Parathyroid adenoma (tissue), 2 donors: ENCODE measurements around the gene ID1.
"Not testable (repeated sequence)": the region's sequence is repeated elsewhere in the genome, so short reads cannot be mapped to it uniquely, and the experiment has no call there.

Experiments used
- H2AFZ ChIP-seq: fragments of 300-600 bp; sonication (generic); one replicate; pipeline ENCODE4 v1.7.0; 2017; ENCODE audit warnings: antibody characterized with exemption, mild to moderate bottlenecking
- H3K27ac ChIP-seq: fragments of 300-600 bp; sonication (generic); one replicate; pipeline ENCODE4 v1.7.0; 2017
- H3K27me3 ChIP-seq: fragments of 300-600 bp; sonication (generic); one replicate; pipeline ENCODE4 v1.7.0; 2017; ENCODE audit warnings: low read length; ENCODE audit not compliant: control insufficient read depth, insufficient read depth
- H3K36me3 ChIP-seq: fragments of 300-600 bp; sonication (generic); one replicate; pipeline ENCODE4 v1.7.0; 2017; ENCODE audit warnings: low read length; ENCODE audit not compliant: control insufficient read depth, insufficient read depth
- H3K4me1 ChIP-seq: fragments of 300-600 bp; sonication (generic); one replicate; pipeline ENCODE4 v1.7.0; 2017; ENCODE audit warnings: control low read depth
- H3K4me2 ChIP-seq: fragments of 300-600 bp; sonication (generic); one replicate; pipeline ENCODE4 v1.7.0; 2017; ENCODE audit warnings: low read length
- H3K4me3 ChIP-seq: fragments of 300-600 bp; sonication (generic); one replicate; pipeline ENCODE4 v1.7.0; 2017; ENCODE audit warnings: low read depth, low read length
- H3K79me2 ChIP-seq: fragments of 300-600 bp; sonication (generic); one replicate; pipeline ENCODE4 v1.7.0; 2017; ENCODE audit warnings: control low read depth
- H3K9ac ChIP-seq: fragments of 300-600 bp; sonication (generic); one replicate; pipeline ENCODE4 v1.7.0; 2017; ENCODE audit warnings: mild to moderate bottlenecking
- H3K9me3 ChIP-seq: fragments of 300-600 bp; sonication (generic); one replicate; pipeline ENCODE4 v1.7.0; 2017; ENCODE audit warnings: low read length; ENCODE audit not compliant: control insufficient read depth
- CTCF ChIP-seq: fragments of 300-600 bp; sonication (generic); IDR thresholded peaks from one replicate; pipeline ENCODE4 v1.7.0; 2017; ENCODE audit warnings: antibody characterized with exemption, mild to moderate bottlenecking
- donor health status: primary hyperparathyroidism.

Gene ID1

GRCh38 chr20:31578448-31579138 is 26.5 kb upstream of the ID1 start:
- Histone ChIP-seq H3K27me3 (no peaks in the 10 kb centered on the region), H3K4me2 (no peak overlapping the region), H3K9me3 (no peaks in the 10 kb centered on the region), H3K9ac (no peak overlapping the region), H3K27ac (no peak overlapping the region), H2AFZ (no peak overlapping the region), H3K79me2 (no peaks in the 10 kb centered on the region), H3K4me3 (no peak overlapping the region), H3K4me1 (no peaks in the 10 kb centered on the region), H3K36me3 (no peaks in the 10 kb centered on the region)
- no peak for TF ChIP-seq CTCF

GRCh38 chr20:31579245-31579644 is 25.8 kb upstream of the ID1 start:
- no peaks in the 10 kb centered on the region for H3K79me2 ChIP-seq
- H3K4me2 ChIP-seq, result no peak overlapping the region
- H2AFZ ChIP-seq, result no peak overlapping the region
- no peak for TF ChIP-seq CTCF
- no peaks in the 10 kb centered on the region for H3K4me1 ChIP-seq
- H3K9ac ChIP-seq, result no peak overlapping the region
- H3K36me3 ChIP-seq, result no peaks in the 10 kb centered on the region
- H3K9me3 ChIP-seq, result no peaks in the 10 kb centered on the region
- no peaks in the 10 kb centered on the region for H3K27me3 ChIP-seq
- no peak overlapping the region for H3K27ac ChIP-seq
- no peak overlapping the region for H3K4me3 ChIP-seq

DNA sequence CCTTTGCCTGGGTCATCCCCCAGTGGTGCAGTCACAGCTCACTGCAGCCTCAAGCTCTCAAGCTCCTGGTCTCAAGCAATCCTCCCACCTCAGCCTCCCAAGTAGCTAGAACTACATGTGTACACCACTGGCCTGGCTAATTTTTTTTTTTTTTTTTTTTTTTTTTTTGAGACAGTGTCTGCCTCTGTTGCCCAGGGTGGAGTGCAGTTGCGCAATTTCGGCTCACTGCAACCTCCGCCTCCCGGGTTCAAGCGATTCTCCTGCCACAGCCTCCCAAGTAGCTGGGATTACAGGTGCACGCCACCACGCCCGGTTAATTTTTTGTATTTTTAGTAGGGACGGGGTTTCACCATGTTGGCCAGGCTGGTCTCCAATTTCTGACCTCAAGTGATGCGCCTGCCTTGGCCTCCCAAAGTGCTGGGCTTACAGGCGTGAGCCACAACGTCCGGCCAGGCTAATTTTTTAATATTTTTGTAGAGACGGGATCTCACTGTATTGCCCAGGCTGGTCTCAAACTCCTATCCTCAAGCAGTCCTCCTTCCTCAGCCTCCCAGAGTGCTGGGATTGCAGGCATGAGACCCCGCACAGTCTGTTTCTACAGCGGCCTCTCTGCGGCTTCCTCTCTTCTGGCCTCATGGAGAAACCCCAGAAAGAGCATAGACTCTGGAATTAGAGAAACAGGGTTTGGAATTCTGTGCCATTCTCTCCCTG is 25.0 kb upstream of the ID1 start:
- H3K27ac ChIP-seq, H3K79me2 ChIP-seq, H3K36me3 ChIP-seq, H3K27me3 ChIP-seq, H3K4me2 ChIP-seq, H3K9ac ChIP-seq, H3K4me1 ChIP-seq, H3K4me3 ChIP-seq, H2AFZ ChIP-seq, H3K9me3 ChIP-seq: not testable (repeated sequence)

- Histone ChIP-seq H3K9me3 (no peaks in the 10 kb centered on the region), H3K27me3 (no peaks in the 10 kb centered on the region), H3K9ac (no peak overlapping the region), H3K4me2 (no peak overlapping the region), H2AFZ (no peak overlapping the region), H3K36me3 (no peaks in the 10 kb centered on the region), H3K27ac (no peak overlapping the region), H3K4me1 (no peaks in the 10 kb centered on the region), H3K79me2 (no peaks in the 10 kb centered on the region), H3K4me3 (no peak overlapping the region)
- TF ChIP-seq CTCF, result no peak
Measured at GRCh38 chr20:31580706-31581105, 24.4 kb upstream of the ID1 start.

DNA sequence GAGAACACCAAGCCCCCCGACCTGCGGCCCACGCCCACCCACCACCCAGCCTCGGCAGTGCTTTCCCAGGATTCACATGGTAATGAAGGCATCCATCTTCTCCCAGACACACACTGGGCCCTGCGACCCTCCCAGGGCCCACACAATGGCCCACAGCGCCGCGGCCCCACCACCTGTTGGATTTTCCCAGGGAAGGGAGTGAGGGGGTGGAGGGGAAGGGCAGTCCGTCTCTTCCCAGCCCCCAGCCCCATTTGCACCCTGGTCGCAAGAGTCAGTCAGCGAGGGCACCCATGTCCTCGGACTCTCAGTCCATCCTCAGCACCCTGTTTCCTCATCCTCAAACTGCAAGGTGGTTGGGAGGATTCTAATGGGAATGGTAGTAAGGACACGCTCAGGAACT is 23.7 kb upstream of the ID1 start:
- Histone ChIP-seq H3K27ac (no peak overlapping the region), H3K4me2 (no peak overlapping the region), H3K79me2 (no peaks in the 10 kb centered on the region), H3K36me3 (no peaks in the 10 kb centered on the region), H3K4me3 (no peak overlapping the region), H2AFZ (no peak overlapping the region), H3K9ac (no peak overlapping the region), H3K9me3 (no peaks in the 10 kb centered on the region), H3K27me3 (no peaks in the 10 kb centered on the region), H3K4me1 (no peaks in the 10 kb centered on the region)
- TF ChIP-seq CTCF, result no peak
